Measurements from ENCODE around the gene NLRP4.

NLRP4 gene

DNA sequence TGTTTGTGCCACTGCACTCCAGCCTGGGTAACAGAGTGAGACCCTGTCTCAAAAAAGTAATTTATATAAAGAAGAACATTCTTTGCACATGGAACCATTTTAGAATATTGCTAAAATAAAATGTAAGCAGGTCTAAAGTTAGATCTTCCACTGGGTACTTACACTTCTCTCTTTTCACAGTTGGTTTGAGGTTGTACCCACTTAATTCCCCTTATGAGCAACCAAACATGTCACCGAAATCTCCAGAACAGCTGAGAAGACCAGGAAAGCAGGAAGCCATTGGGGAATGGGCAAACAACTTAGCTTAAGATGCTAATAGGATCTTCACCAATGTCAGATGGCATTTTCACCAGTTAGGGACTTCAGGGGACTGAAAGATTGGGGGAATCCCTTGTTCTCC, 18.8 kb downstream of the NLRP4 start:
- TF ChIP-seq, protein P1, sequence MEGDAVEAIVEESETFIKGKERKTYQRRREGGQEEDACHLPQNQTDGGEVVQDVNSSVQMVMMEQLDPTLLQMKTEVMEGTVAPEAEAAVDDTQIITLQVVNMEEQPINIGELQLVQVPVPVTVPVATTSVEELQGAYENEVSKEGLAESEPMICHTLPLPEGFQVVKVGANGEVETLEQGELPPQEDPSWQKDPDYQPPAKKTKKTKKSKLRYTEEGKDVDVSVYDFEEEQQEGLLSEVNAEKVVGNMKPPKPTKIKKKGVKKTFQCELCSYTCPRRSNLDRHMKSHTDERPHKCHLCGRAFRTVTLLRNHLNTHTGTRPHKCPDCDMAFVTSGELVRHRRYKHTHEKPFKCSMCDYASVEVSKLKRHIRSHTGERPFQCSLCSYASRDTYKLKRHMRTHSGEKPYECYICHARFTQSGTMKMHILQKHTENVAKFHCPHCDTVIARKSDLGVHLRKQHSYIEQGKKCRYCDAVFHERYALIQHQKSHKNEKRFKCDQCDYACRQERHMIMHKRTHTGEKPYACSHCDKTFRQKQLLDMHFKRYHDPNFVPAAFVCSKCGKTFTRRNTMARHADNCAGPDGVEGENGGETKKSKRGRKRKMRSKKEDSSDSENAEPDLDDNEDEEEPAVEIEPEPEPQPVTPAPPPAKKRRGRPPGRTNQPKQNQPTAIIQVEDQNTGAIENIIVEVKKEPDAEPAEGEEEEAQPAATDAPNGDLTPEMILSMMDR (IDR thresholded peaks at IDR 0.05; ENCODE audit: borderline replicate concordance, insufficient read depth, low read depth, low read length) = no peak
- no peak overlapping the region for H3K4me3 ChIP-seq (ENCODE audit: low read depth, low read length)

DNA sequence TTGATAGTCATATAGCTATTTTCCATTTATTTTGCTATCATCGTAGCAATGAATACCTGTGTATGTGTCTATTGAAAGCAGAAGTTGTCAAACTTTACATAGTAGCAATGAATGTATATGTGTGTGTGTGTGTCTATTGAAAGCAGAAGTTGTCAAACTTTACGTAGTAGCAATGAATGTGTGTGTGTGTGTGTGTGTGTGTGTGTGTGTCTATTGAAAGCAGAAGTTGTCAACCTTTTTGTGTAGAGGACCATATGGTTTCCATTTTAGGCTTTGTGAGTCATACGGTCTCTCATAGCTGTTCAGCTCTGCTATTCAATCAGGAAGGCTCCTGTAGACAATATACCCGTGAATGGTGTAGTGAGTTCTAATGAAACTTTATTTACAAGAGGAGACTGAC, 20.8 kb downstream of the NLRP4 start:
- TF ChIP-seq, protein P1 (IDR thresholded peaks at IDR 0.05; ENCODE audit: borderline replicate concordance, insufficient read depth, low read depth, low read length) = no peak
- H3K4me3 ChIP-seq (ENCODE audit: low read depth, low read length) = no peak overlapping the region

DNA sequence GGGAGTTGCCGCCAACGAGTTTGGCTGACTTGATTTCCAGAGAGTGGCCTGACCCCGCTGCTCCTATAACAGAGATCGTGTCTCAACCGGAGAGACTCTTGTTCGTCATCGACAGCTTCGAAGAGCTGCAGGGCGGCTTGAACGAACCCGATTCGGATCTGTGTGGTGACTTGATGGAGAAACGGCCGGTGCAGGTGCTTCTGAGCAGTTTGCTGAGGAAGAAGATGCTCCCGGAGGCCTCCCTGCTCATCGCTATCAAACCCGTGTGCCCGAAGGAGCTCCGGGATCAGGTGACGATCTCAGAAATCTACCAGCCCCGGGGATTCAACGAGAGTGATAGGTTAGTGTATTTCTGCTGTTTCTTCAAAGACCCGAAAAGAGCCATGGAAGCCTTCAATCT, 21.6 kb downstream of the NLRP4 start:
- H3K4me3 ChIP-seq (ENCODE audit: low read depth, low read length) = no peak overlapping the region

DNA sequence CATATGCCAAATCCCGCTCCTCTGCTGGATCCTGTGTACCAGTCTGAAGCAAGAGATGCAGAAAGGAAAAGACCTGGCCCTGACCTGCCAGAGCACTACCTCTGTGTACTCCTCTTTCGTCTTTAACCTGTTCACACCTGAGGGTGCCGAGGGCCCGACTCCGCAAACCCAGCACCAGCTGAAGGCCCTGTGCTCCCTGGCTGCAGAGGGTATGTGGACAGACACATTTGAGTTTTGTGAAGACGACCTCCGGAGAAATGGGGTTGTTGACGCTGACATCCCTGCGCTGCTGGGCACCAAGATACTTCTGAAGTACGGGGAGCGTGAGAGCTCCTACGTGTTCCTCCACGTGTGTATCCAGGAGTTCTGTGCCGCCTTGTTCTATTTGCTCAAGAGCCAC, 22.1 kb downstream of the NLRP4 start:
- TF ChIP-seq, protein P1 (IDR thresholded peaks at IDR 0.05; ENCODE audit: borderline replicate concordance, insufficient read depth, low read depth, low read length) = no peak
- no peak overlapping the region for H3K4me3 ChIP-seq (ENCODE audit: low read depth, low read length)

More for the DNA sequence above, 21.6 kb downstream of the NLRP4 start:
- TF ChIP-seq, protein P1 (IDR thresholded peaks at IDR 0.05; ENCODE audit: borderline replicate concordance, insufficient read depth, low read depth, low read length) = no peak

DNA sequence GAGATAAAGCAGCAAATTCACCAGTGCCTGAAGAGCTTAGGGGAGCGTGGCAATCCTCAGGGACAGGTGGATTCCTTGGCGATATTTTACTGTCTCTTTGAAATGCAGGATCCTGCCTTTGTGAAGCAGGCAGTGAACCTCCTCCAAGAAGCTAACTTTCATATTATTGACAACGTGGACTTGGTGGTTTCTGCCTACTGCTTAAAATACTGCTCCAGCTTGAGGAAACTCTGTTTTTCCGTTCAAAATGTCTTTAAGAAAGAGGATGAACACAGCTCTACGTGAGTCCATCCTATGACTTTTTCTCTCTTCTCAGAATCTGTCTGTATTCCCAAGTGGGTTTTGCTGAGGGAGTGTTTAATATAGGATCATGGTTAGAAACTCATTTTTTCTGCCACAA, 22.6 kb downstream of the NLRP4 start:
- H3K4me3 ChIP-seq (ENCODE audit: low read depth, low read length) = no peak overlapping the region
- TF ChIP-seq, protein P1 (IDR thresholded peaks at IDR 0.05; ENCODE audit: borderline replicate concordance, insufficient read depth, low read depth, low read length) = no peak

DNA sequence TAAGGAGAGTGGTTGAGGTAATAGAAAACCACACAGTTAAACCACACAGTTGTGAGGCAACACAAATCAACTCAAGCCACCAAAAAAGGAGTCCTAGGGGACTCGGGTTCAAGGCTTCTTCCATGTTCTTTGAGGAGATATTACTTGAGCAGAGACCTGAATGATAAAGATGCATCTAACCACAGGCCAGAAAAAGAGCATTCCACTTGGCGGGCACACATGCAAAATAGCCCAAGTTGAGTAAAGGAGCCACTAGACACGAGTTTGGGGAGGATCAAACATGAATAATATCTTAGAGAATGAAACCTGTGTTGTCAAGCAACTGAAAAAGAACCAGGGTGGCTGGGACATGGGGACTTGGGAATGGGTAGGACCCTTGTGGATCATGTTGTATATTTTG, 30.2 kb downstream of the NLRP4 start:
- TF ChIP-seq, protein P1 (IDR thresholded peaks at IDR 0.05; ENCODE audit: borderline replicate concordance, insufficient read depth, low read depth, low read length) = no peak
- H3K4me3 ChIP-seq (ENCODE audit: low read depth, low read length) = no peak overlapping the region

DNA sequence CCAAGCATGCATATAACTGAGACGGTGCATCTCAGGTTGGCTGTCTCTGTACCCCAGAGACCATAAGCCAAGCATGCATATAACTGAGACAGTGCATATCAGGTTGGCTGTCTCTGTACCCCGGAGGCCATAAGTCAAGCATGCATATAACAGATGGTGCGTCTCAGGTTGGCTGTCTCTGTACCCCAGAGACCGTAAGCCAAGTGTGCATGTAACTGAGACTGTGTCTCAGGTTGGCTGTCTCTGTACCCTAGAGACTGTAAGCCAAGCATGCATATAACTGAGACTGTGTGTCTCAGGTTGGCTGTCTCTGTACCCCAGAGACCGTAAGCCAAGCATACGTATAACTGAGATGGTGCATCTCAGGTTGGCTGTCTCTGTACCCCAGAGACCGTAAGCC, 30.8 kb downstream of the NLRP4 start:
- TF ChIP-seq, protein P1 (IDR thresholded peaks at IDR 0.05; ENCODE audit: borderline replicate concordance, insufficient read depth, low read depth, low read length) = no peak
- no peak overlapping the region for H3K4me3 ChIP-seq (ENCODE audit: low read depth, low read length)

All from GM12875 (cell line).